Dorsolateral prefrontal cortex (tissue), 118 donors: ENCODE results near the gene ZNF18. TPM values are rescaled to one million over a fixed set of nuclear protein-coding genes. Genes with fewer than 3 reads are reported as not detected.

Experiments used
- total RNA-seq, 120 experiments: library from RNA; stranded (reverse); gene quantifications; one replicate each; pipeline versions ENCODE4 v1.2.3 to v1.2.4, GENCODE V29; 2022

Gene ZNF18
- total RNA-seq, 120 experiments from 2014 or later = 5.9 to 18.7 (median 10.1) TPM

Other genes with a start within 250 kb of the ZNF18 start
- gene MAP2K4, start 23.4 kb upstream of the ZNF18 start, total RNA-seq = 100 to 1,000 TPM in 111 of 120 experiments, 10 to 100 TPM in 9; 73.7 to 171 (median 137) TPM